Measurements from ENCODE around the gene CCDC138.

DNA sequence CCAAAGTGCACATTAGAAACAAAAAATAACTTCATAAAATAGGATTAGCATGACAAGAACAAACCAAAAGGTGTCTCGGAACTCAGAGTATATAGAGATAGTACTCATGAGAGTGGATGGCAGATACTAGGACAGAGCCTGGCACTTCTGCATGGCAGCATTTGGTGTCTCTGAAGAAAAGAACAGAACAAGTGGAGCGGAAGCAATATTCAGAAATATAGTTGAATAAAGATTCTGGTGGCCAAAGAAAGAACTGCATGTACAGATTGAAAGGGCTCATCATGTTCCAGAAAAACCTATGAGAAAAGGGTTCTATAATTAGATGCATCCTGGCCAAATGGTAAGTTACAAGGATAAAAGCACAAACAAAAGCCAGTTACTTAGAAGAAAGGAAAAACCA, 90.9 kb downstream of the CCDC138 start:
- TF ChIP-seq POLR2A (IDR thresholded peaks at IDR 0.05): no peak
- TF ChIP-seq, protein P1, sequence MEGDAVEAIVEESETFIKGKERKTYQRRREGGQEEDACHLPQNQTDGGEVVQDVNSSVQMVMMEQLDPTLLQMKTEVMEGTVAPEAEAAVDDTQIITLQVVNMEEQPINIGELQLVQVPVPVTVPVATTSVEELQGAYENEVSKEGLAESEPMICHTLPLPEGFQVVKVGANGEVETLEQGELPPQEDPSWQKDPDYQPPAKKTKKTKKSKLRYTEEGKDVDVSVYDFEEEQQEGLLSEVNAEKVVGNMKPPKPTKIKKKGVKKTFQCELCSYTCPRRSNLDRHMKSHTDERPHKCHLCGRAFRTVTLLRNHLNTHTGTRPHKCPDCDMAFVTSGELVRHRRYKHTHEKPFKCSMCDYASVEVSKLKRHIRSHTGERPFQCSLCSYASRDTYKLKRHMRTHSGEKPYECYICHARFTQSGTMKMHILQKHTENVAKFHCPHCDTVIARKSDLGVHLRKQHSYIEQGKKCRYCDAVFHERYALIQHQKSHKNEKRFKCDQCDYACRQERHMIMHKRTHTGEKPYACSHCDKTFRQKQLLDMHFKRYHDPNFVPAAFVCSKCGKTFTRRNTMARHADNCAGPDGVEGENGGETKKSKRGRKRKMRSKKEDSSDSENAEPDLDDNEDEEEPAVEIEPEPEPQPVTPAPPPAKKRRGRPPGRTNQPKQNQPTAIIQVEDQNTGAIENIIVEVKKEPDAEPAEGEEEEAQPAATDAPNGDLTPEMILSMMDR (IDR thresholded peaks at IDR 0.05): peak in 2 of 6 experiments; percentile 4 to 11

Data from Peyer's patch (tissue), 4 donors.